ENCODE data around the gene ACTR2. TPM values are rescaled to one million over a fixed set of nuclear protein-coding genes. Genes with fewer than 3 reads are reported as not detected.
A peak's percentile ranks its signal among the peaks of the same experiment; 100 is the strongest.

Gene ACTR2
- total and polyA plus RNA-seq, 2 of the 13 experiments (the other 11 are each of a cell fraction or from before 2014, with no cell fraction given): 51.2 to 100 TPM

DNA sequence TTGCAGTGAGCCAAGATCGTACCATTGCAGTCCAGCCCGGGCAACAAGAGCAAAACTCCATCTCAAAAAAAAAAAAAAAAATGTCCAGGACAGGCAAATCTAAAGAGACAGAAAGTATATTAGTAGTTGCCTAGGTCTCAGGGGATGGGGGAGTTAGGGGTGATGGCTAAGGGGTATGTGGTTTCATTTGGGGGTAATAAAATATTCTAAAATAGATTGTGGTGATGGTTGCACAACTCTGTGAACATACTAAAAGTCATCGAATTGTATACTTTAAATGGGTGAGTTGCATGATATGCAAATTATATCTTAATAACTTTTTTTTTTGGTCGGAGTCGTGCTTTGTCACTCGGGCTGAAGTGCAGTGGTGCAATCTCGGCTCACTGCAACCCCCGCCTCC, 34.2 kb upstream of the ACTR2 start:
- Histone ChIP-seq H3K27ac (ENCODE audit: extremely low read length, insufficient read depth, low read length) (no peak overlapping the region), H3K36me3 (replicated peaks in 1 of 2; ENCODE audit: control insufficient read depth in 1 of 2, insufficient read depth in 2 of 2, low read length in 2 of 2) (no peaks in the 10 kb centered on the region), H4K20me1 (ENCODE audit: insufficient read depth, low read length) (no peaks in the 10 kb centered on the region), H2AFZ (ENCODE audit: low read length) (no peak overlapping the region), H3K4me3 (replicated peaks in 1 of 3; ENCODE audit: insufficient read depth in 1 of 3, low read depth in 2 of 3, low read length in 3 of 3) (no peak overlapping the region), H3K9me3 (ENCODE audit: low read length) (no peaks in the 10 kb centered on the region), H3K4me1 (ENCODE audit: insufficient read depth, low read length) (no peaks in the 10 kb centered on the region), H3K27me3 (ENCODE audit: control insufficient read depth in 1 of 2, insufficient read depth in 2 of 2, low read length in 2 of 2) (peaks cover 0 to 19% of the 10 kb centered on the region in 2 experiments; a peak in 3 of 5 replicates), H3K79me2 (ENCODE audit: insufficient read depth, low read length) (no peaks in the 10 kb centered on the region), H3K9ac (ENCODE audit: insufficient read depth, low read depth, low read length) (no peak overlapping the region), H3K4me2 (ENCODE audit: low read depth, low read length) (no peak overlapping the region)
- ATAC-seq (no peak), FAIRE-seq (no peak), DNase-seq (ENCODE audit: low spot score) (no peak)
- TF ChIP-seq ZFAT (CRISPR knock-in tag; conservative IDR thresholded peaks at IDR 0.05): no peak
- no peak for TF ChIP-seq ZSCAN5A (CRISPR knock-in tag; IDR thresholded peaks at IDR 0.05; ENCODE audit: borderline replicate concordance)
- TF ChIP-seq ZZZ3 (CRISPR knock-in tag; IDR thresholded peaks at IDR 0.05; ENCODE audit: borderline replicate concordance): no peak
- TF ChIP-seq, protein P1, sequence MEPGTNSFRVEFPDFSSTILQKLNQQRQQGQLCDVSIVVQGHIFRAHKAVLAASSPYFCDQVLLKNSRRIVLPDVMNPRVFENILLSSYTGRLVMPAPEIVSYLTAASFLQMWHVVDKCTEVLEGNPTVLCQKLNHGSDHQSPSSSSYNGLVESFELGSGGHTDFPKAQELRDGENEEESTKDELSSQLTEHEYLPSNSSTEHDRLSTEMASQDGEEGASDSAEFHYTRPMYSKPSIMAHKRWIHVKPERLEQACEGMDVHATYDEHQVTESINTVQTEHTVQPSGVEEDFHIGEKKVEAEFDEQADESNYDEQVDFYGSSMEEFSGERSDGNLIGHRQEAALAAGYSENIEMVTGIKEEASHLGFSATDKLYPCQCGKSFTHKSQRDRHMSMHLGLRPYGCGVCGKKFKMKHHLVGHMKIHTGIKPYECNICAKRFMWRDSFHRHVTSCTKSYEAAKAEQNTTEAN (CRISPR knock-in tag; conservative IDR thresholded peaks at IDR 0.05): no peak
- in situ Hi-C loops (cut with HindIII; ENCODE audit: extremely low pct_ligation_motif_present, low pct_unique_long_range_greater_than_20kb): loop anchor here (25.0 kb wide), 1 partner anchor 281 kb away; no protein-coding TSS in a partner anchor
- BruUV-seq (replicated peaks): no TSS peak
- WGBS (ENCODE audit: low lambda C conversion rate): 50% methylated on average over 8 of the region's 8 CpGs
- CTCF ChIA-PET (ENCODE audit: low intra/inter-chr PET ratio, low total read pairs): no interaction called here
- intact Hi-C loops (cut with micrococcal nuclease; ENCODE audit: unreplicated experiment): no loop called here
- POLR2A ChIA-PET: no interaction called here

GRCh38 chr2:65198737-65199136, 28.9 kb upstream of the ACTR2 start:
- no TSS peak for BruUV-seq (replicated peaks)
- in situ Hi-C loops (cut with HindIII; ENCODE audit: extremely low pct_ligation_motif_present, low pct_unique_long_range_greater_than_20kb): loop anchor here (25.0 kb wide), 1 partner anchor 286 kb away; no protein-coding TSS in a partner anchor
- POLR2A ChIA-PET: no interaction called here
- Histone ChIP-seq H3K9me3 (ENCODE audit: low read length) (no peaks in the 10 kb centered on the region), H3K79me2 (ENCODE audit: insufficient read depth, low read length) (no peaks in the 10 kb centered on the region), H3K27ac (ENCODE audit: extremely low read length, insufficient read depth, low read length) (no peak overlapping the region), H3K36me3 (replicated peaks in 1 of 2; ENCODE audit: control insufficient read depth in 1 of 2, insufficient read depth in 2 of 2, low read length in 2 of 2) (no peaks in the 10 kb centered on the region), H3K9ac (ENCODE audit: insufficient read depth, low read depth, low read length) (no peak overlapping the region), H3K4me3 (replicated peaks in 1 of 3; ENCODE audit: insufficient read depth in 1 of 3, low read depth in 2 of 3, low read length in 3 of 3) (no peak overlapping the region), H2AFZ (ENCODE audit: low read length) (no peak overlapping the region), H3K27me3 (ENCODE audit: control insufficient read depth in 1 of 2, insufficient read depth in 2 of 2, low read length in 2 of 2) (peaks cover 0 to 10% of the 10 kb centered on the region in 2 experiments; a peak in 4 of 5 replicates), H4K20me1 (ENCODE audit: insufficient read depth, low read length) (no peaks in the 10 kb centered on the region), H3K4me2 (ENCODE audit: low read depth, low read length) (no peak overlapping the region), H3K4me1 (ENCODE audit: insufficient read depth, low read length) (no peaks in the 10 kb centered on the region)
- DNase-seq (ENCODE audit: low spot score) (no peak), FAIRE-seq (no peak), ATAC-seq (peak; percentile 23; the same call in 2 of the 3 replicates)
- CTCF ChIA-PET (ENCODE audit: low intra/inter-chr PET ratio, low total read pairs): no interaction called here
- intact Hi-C loops (cut with micrococcal nuclease; ENCODE audit: unreplicated experiment): no loop called here
- 22% methylated on average over 2 of the region's 2 CpGs for WGBS (ENCODE audit: low lambda C conversion rate)
- TF ChIP-seq ZNF34 (CRISPR knock-in tag; IDR thresholded peaks at IDR 0.05; ENCODE audit: borderline replicate concordance): no peak
- TF ChIP-seq ZNF274 (CRISPR knock-in tag; IDR thresholded peaks at IDR 0.05): no peak
- TF ChIP-seq NCOA1 (CRISPR knock-in tag; IDR thresholded peaks at IDR 0.05): no peak
- TF ChIP-seq, protein P2, sequence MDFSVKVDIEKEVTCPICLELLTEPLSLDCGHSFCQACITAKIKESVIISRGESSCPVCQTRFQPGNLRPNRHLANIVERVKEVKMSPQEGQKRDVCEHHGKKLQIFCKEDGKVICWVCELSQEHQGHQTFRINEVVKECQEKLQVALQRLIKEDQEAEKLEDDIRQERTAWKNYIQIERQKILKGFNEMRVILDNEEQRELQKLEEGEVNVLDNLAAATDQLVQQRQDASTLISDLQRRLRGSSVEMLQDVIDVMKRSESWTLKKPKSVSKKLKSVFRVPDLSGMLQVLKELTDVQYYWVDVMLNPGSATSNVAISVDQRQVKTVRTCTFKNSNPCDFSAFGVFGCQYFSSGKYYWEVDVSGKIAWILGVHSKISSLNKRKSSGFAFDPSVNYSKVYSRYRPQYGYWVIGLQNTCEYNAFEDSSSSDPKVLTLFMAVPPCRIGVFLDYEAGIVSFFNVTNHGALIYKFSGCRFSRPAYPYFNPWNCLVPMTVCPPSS (IDR thresholded peaks at IDR 0.05): no peak
- TF ChIP-seq, protein P3, sequence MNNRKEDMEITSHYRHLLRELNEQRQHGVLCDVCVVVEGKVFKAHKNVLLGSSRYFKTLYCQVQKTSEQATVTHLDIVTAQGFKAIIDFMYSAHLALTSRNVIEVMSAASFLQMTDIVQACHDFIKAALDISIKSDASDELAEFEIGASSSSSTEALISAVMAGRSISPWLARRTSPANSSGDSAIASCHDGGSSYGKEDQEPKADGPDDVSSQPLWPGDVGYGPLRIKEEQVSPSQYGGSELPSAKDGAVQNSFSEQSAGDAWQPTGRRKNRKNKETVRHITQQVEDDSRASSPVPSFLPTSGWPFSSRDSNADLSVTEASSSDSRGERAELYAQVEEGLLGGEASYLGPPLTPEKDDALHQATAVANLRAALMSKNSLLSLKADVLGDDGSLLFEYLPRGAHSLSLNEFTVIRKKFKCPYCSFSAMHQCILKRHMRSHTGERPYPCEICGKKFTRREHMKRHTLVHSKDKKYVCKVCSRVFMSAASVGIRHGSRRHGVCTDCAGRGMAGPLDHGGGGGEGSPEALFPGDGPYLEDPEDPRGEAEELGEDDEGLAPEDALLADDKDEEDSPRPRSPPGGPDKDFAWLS (CRISPR knock-in tag; IDR thresholded peaks at IDR 0.05; ENCODE audit: borderline replicate concordance): no peak

Measured in HepG2 (cell line).